IPS-NIHi7 (cell line): Measurements from ENCODE around the gene ESYT2.

Source experiments
- DNase-seq: peaks from one replicate; pipeline ENCODE4 v3.0.0; 2012; ENCODE audit warnings: mixed read lengths; ENCODE audit errors: extremely low spot score

Gene ESYT2

DNA sequence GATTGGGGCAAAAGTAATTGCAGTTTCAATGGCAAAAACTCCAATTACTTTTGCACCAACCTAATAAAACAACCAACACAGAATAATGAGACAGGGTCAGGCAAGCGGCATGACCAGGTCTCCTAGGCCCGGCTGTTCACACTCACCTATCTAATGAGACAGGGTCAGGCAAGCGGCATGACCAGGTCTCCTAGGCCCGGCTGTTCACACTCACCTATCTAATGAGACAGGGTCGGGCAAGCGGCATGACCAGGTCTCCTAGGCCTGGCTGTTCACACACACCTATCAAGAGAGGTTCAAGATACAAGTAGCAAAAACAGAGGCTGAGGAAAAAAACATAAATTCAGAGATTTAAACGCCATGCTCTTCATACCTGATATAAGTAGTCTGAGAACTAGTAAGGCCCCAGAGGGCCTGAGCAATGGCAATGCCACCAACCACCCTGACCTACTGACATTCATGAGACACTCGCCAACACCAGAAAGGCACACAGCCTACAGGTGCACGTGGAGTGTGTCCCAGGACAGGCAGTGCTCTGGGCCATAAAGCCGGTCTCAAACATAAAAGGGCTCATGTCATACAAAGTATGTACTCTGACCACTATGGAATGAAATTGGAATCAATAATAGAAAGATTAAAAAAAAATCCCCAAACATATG is 84.1 kb downstream of the ESYT2 start:
- DNase-seq: no peak

GRCh38 chr7:158744070-158744469 is 85.2 kb downstream of the ESYT2 start:
- no peak for DNase-seq

GRCh38 chr7:158743219-158743618 is 86.1 kb downstream of the ESYT2 start:
- peak; percentile 62 for DNase-seq

DNA sequence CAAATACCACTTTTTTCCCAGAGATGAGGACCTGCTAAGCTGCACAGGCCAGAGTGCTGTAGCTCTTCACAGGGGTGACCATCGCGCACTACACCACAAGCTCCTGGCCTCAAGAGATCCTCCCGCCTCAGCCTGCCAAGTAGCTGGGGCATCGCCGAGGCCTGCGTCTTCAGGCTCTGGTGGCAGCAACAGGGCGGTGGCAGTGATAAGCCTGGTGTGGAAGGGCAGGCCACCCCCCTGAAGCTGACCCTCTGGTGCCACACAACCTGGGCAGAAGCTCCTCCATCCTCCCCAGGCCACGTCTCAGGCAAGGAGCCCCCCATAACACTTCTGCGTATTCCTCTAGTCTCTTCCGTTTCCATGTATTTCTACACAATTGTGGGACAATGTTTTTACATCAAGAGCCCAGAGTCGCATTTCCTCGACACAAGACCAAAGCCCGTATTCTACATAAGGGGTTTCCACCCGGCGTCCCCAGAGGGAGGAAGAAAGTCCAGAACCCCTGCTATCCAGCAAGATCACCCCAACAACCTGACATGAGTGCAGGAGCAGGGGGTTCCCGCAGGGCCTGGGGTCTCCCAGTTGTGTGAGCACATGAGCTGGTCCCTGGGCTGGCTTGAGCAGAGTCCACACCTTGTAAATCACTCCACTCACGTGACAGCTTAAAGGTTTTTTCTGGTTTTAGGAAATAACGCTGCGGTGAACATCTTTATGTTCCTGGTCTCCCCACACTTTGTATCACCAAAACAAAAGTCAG is 87.1 kb downstream of the ESYT2 start:
- no peak for DNase-seq

DNA sequence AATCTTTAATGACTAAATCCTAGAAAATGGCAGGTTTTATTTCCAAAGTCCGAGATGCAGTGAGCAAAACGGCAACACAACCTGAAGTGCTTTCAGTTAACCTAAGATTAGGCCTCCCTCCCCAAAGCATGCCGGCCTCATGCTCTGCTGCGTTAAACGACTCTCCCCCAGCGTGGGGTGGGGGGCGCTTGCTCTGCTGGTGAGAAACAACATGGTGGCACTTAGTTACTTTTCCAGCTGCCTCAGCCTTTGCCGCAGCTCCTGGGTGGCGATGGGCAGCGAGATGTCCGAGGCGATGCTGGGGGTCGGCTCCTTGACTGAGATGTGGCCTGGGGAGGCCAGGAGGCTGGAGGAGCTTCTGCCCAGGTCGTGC is 88.0 kb downstream of the ESYT2 start:
- DNase-seq: no peak

- DNase-seq: no peak
Observed at GRCh38 chr7:158740657-158741293, 88.5 kb downstream of the ESYT2 start.

DNA sequence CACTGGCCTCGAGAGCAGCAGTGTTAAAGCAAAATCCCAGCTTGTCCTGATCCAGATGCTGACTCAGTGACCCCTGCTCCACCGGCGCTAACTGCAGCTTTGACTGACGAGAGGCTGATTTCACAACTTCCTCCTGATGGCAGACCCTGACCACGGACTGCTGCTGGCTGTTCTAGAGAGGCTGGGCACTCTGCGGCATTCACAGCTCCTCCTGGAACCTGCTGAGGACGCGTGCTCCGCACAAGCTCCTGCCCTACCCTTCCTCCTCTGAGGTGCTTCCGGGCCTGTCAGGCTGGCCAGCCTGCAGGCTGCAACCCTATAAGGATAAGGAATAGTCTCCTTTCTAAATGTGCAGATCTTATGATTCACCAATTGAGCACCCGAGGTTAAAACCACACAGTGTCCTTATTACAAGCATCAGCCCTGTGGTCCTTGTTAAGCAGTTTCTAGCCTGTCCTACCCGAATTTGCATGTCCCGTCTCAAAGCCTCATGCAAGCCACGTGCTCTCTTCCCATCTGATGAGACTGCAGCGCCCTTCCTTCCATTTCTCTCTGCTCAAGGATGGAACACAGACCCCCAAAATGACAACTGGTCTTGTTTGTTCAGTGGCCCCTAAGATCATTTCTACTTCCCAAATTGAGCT is 89.2 kb downstream of the ESYT2 start:
- DNase-seq: no peak

- DNase-seq: no peak
Observed at GRCh38 chr7:158738841-158739240, 90.5 kb downstream of the ESYT2 start.

DNA sequence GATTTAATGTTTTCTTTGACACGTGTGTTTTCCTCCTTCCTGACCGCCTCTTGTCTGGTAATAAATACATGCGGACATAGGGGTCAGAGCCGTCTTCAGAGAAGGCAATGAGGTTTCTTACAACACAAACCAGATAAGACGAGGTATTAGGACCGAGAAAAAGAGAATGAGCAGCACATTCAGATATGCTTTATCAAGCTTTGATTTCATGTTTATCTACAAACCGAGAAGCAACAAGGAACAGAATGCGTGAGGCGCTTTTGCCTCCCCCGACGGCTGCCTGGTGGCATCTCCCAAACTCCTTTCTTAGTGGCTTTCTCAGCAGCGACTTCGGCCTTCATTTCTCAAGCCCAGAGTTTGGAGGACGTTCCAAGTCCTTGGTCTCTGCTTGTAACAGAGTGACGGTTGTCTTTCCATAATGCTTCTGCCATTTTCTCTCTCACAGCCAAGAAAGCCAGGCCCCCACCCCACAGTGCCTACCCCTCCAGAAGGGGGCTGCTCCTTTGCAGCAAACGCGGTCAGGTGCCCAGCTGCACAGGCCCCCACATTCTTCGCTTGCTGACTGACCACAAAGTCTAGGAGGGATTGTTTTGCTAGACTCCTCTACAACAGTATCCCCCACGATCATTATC is 92.1 kb downstream of the ESYT2 start:
- DNase-seq: no peak

GRCh38 chr7:158735935-158736334 is 93.4 kb downstream of the ESYT2 start:
- DNase-seq: no peak

DNA sequence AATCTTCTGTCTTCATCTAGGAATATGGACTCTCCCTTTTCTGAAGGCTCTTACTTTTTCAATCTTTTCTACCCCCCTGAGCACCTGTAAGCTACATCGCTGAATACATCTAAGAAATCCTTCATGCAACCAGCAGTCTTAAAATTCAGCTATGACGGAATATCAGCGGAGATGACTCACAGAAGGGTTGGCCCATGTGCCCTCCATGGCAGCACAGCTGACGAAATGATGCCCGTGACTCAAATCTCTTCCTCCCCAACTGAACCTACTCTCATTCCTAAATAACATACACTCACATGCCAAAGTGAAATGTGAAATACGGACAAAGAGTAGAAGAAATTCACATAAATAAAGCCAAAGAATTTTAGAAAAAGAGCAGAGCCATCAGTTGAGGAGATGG is 94.4 kb downstream of the ESYT2 start:
- DNase-seq: no peak

DNA sequence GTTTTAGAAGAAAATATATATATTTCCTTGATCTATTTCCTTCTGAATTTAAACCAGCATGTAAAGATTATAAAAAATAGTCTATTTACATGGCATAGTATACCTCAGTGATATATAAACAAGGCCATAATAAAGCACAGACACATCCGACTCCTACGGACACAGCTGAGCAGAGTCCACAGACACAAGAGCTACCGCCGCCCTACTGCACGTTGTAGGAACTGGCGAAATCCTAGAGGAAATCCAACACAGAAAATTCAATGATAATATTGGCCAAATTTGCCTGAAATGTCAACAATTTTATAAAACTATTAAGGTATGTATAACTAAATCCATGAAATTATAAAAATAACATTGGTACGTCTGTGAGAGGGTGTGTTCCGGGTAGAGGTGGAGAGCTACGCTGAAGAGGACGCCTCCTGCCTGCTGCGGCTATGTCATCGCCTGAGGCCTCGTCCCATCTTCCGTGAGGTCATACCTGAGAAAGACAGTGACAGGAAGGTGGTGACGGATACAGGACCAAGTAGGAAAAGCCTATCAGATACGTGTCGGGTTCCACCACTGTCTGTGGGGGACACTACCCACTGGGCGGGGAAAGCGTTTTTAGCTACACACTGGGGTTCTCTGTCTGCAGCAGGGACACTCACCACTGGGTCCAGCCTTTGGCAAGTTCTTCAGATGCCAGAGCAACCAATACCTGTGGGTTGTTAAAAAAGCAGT is 95.4 kb downstream of the ESYT2 start:
- no peak for DNase-seq

DNA sequence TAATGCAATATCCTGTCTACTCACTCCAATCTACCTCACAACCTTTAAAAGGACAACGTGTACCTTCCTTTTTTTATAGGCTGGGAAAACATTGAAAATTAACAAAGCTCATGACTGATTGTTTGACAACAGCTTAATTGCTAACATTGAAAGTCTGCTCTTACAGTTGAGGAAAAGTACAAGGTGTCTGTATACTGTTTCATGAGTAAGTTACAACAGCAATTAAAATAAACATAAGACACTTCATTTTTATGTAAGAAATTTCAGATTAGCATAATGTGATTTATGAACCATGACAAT is 96.1 kb downstream of the ESYT2 start:
- DNase-seq: no peak

DNA sequence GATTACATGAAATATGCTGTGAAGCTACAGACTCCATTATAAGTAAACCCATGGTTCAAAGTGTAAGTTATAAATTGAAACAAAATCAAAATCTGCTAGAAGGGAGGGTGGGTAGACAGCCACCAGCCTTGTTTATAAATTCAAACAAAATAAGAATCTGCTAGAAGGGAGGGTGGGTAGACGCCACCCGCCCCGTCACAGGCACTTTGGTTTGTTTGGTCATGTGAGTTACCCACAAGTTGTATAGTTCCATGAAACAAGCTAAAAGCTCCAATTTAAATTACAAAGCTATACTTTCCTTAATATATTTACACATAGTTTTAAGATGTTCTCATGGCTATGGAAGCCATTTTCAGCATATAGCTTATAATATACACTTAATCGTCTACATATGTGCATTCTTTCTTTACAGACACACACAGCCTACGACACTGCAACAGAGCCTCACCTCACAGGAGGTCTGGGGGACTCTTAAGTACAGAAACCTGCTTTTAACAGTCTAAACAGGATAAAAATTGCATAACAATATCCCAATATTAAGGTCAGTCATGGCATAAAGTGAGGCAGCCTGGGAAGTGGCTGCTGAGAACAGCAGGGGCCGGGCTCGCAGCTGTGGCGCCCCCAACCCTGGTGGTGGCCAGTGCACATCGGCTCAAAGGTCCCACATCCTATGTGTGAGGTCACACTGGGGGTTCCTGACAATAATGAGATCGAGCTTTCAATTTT is 96.7 kb downstream of the ESYT2 start:
- peak; percentile 55 for DNase-seq

DNA sequence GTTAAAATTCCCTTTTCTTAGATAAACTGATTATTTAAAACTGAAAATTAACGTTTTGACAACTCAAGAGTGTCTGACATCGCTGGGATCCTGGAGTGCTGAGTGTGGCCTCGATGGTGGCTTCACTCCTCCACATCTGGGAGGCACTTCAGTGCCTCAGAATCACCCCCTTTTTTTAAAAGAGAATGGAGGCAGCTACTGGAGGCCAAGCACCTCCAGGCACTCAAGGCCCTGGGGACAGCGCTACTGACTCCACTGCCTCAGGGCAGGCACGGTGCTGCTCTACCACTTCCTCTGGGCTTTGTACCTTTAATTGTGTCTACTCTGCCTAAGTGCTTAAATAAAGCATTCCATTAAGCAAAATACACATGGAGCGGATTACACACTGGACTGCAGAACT is 97.5 kb downstream of the ESYT2 start:
- no peak for DNase-seq

DNA sequence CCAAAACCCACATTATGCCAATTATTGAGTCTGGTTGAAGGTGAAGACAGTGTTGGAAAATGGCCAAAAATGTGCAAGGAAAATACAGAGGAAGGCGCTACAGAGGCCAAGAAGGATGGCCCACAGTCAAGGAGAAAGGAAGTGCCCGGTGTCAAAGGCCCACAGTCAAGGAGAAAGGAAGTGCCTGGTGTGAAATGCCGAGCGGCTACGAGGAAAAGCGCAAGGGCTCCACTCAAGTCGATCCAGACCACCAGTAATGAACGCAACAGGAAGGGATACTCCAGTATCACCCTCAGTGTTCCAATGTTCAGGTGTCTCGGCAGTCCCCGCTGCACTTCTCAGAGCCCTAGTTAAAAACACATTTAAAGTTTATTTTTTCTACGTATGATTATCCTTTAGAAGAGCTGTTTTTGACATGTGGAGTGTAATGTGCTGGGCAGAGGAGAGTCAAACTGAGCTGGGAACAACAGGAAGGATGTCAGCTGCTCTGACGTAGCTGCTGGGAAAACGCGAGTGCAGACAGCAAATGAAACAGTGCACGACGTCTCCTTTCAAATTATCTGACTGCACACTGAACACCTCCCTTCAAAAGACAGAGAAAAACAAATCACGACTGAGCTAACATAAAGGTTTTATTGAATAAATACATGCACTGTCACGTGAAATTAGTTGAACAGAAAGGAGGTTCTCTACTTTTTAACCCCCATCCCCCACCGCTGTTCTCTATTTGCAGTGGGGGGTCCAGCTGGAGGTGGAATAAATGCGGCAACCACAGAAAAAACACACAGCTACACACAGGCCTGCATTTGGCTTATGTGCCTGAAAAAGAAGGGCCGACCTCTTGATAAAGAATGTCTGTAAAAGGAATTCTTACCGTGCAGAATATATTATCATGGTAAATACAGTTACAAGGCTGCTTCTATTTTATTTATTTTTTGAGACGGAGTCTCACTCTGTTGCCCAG is 98.6 kb downstream of the ESYT2 start:
- no peak for DNase-seq

DNA sequence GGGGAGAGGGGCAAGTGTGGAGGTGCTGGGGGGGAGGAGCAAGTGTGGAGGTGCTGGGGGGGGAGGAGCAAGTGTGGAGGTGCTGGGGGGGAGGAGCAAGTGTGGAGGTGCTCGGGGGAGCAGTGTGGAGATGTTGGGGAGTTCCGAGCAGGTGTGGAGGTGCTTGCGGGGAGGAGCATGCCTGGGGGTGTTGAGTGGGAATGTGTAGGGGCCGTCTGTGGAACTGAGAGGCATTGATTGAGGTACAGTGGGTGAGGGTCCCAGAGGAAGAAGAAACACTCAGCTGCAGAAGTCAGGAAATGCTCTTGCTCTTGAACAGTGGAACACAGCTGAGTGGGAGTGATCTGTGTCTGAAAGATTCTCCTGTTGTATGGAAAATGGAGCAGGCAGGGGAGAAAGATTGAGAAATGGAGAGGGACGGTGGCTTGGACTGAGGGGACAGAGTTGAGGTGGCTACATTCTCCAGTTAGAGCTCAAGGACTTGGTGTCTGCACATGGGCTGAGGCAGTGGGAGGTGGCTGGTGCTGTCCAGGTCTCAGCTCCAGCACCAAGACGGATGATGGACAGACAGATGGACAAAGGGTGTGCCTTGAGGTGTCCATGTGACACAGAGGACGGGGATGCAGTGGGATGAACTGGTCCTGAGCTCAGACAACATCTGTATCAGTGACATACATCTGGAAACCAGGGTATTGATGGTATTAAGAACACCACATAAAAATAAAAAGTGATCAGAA is 99.5 kb downstream of the ESYT2 start:
- no peak for DNase-seq

- DNase-seq: no peak
Observed at GRCh38 chr7:158728911-158729645, 100.2 kb downstream of the ESYT2 start.
